ENCODE results near the gene NVL. TPM values are rescaled to one million over a fixed set of nuclear protein-coding genes. Genes with fewer than 3 reads are reported as not detected.

The NVL gene
- total and polyA plus RNA-seq, 3 experiments from 2014 or later = 23.0 to 46.5 (median 41.6) TPM

GRCh38 chr1:224188286-224188685, 141.7 kb downstream of the NVL start:
- CTCF ChIA-PET = no interaction called here
- POLR2A ChIA-PET = no interaction called here
- no peak for DNase-seq
- Histone ChIP-seq H3K4me1 (ENCODE audit: insufficient read depth, low read length) (peaks cover 33% of the 10 kb centered on the region), H3K4me3 (ENCODE audit: low read length) (no peak overlapping the region), H3K9me3 (ENCODE audit: low read length) (no peaks in the 10 kb centered on the region), H3K27me3 (ENCODE audit: insufficient read depth, low read length, poor library complexity, severe bottlenecking) (no peaks in the 10 kb centered on the region), H3K36me3 (ENCODE audit: insufficient read depth, low read length) (peaks cover 9% of the 10 kb centered on the region), H3K27ac (ENCODE audit: low read depth, low read length) (no peak overlapping the region)
- H3K27ac Mint-ChIP-seq = peak overlapping the region in 7 of 8 donors; percentile 53 to 82 (median 68)
- peaks cover 0 to 52% (median 15%) of the 10 kb centered on the region in 3 donors for H3K36me3 Mint-ChIP-seq
- peaks cover 0 to 3% (median 0%) of the 10 kb centered on the region in 5 donors for H3K9me3 Mint-ChIP-seq
- H3K4me3 Mint-ChIP-seq = peak overlapping the region; percentile 2 to 65 (median 54)
- peaks cover 40 to 66% (median 55%) of the 10 kb centered on the region in 3 donors for H3K4me1 Mint-ChIP-seq
- H3K27me3 Mint-ChIP-seq = no peaks in the 10 kb centered on the region

GRCh38 chr1:224185208-224185607, 144.8 kb downstream of the NVL start:
- Histone ChIP-seq H3K4me1 (ENCODE audit: insufficient read depth, low read length) (peaks cover 43% of the 10 kb centered on the region), H3K27ac (ENCODE audit: low read depth, low read length) (no peak overlapping the region), H3K4me3 (ENCODE audit: low read length) (no peak overlapping the region), H3K9me3 (ENCODE audit: low read length) (no peaks in the 10 kb centered on the region), H3K36me3 (ENCODE audit: insufficient read depth, low read length) (peaks cover 8% of the 10 kb centered on the region), H3K27me3 (ENCODE audit: insufficient read depth, low read length, poor library complexity, severe bottlenecking) (no peaks in the 10 kb centered on the region)
- ChIA-PET POLR2A (no interaction called here), CTCF (no interaction called here)
- no peak for DNase-seq
- Mint-ChIP-seq H3K9me3 (peaks cover 0 to 3% (median 0%) of the 10 kb centered on the region in 5 donors), H3K27ac (peak overlapping the region in 6 of 8 donors; percentile 71 to 95 (median 90)), H3K4me1 (peaks cover 51 to 73% (median 71%) of the 10 kb centered on the region in 3 donors), H3K36me3 (peaks cover 0 to 40% (median 10%) of the 10 kb centered on the region in 3 donors), H3K27me3 (no peaks in the 10 kb centered on the region), H3K4me3 (peak overlapping the region; percentile 87 to 94 (median 89))

GRCh38 chr1:224183591-224184312, 146.2 kb downstream of the NVL start:
- CTCF ChIA-PET = interaction anchor here (1.0 to 2.6 kb wide), 3 partner anchors 9 to 67 kb away, joined by 4 to 8 read pairs (median 4); no protein-coding TSS in a partner anchor
- DNase-seq = peak; percentile 34 to 71 (median 60)
- peaks cover 40% of the 10 kb centered on the region for H3K4me1 ChIP-seq (ENCODE audit: insufficient read depth, low read length)
- peaks cover 0 to 3% (median 0%) of the 10 kb centered on the region in 5 donors for H3K9me3 Mint-ChIP-seq
- no peaks in the 10 kb centered on the region for H3K27me3 Mint-ChIP-seq
- peak overlapping the region; percentile 87 for H3K4me3 ChIP-seq (ENCODE audit: low read length)
- POLR2A ChIA-PET = interaction anchor here (1.2 to 1.5 kb wide), 2 partner anchors 67 to 70 kb away, joined by 5 read pairs; partner anchors contain the start of gene FBXO28
- no peaks in the 10 kb centered on the region for H3K27me3 ChIP-seq (ENCODE audit: insufficient read depth, low read length, poor library complexity, severe bottlenecking)
- peak overlapping the region; percentile 81 for H3K27ac ChIP-seq (ENCODE audit: low read depth, low read length)
- H3K9me3 ChIP-seq (ENCODE audit: low read length) = no peaks in the 10 kb centered on the region
- H3K36me3 ChIP-seq (ENCODE audit: insufficient read depth, low read length) = no peaks in the 10 kb centered on the region
- peaks cover 0 to 31% (median 7%) of the 10 kb centered on the region in 3 donors for H3K36me3 Mint-ChIP-seq
- H3K4me1 Mint-ChIP-seq = peaks cover 42 to 60% (median 58%) of the 10 kb centered on the region in 3 donors
- H3K27ac Mint-ChIP-seq = peak overlapping the region; percentile 88 to 97 (median 92)
- peak overlapping the region; percentile 87 to 94 (median 89) for H3K4me3 Mint-ChIP-seq

GRCh38 chr1:224182866-224183590, 146.9 kb downstream of the NVL start, which contains the start of gene DEGS1:
DEGS1 (plus strand) TSS chr1:224183240; CDS start chr1:224183337, 97 bp downstream.
- Histone ChIP-seq H3K27me3 (ENCODE audit: insufficient read depth, low read length, poor library complexity, severe bottlenecking) (no peaks in the 10 kb centered on the region), H3K4me3 (ENCODE audit: low read length) (peak within 1 kb of the TSS; percentile 87), H3K9me3 (ENCODE audit: low read length) (no peaks in the 10 kb centered on the region), H3K27ac (ENCODE audit: low read depth, low read length) (peak within 1 kb of the TSS; percentile 81), H3K36me3 (ENCODE audit: insufficient read depth, low read length) (no peaks in the 10 kb centered on the region), H3K4me1 (ENCODE audit: insufficient read depth, low read length) (peaks cover 40% of the 10 kb centered on the region)
- ChIA-PET CTCF (interaction anchor here (0.6 to 2.6 kb wide), 6 partner anchors 10 to 484 kb away, joined by 3 to 8 read pairs (median 4); no protein-coding TSS in a partner anchor), POLR2A (interaction anchor here (0.6 to 1.5 kb wide), 10 partner anchors 14 to 470 kb away, joined by 3 to 5 read pairs (median 4); partner anchors contain the start of genes CAPN2, FBXO28, NVL and TP53BP2)
- no peaks in the 10 kb centered on the region for H3K9me3 Mint-ChIP-seq
- H3K27me3 Mint-ChIP-seq = no peaks in the 10 kb centered on the region
- H3K27ac Mint-ChIP-seq = peak within 1 kb of the TSS; percentile 90 to 98 (median 94)
- peak; percentile 77 to 90 (median 84) for DNase-seq
- peaks cover 0 to 26% (median 2%) of the 10 kb centered on the region in 3 donors for H3K36me3 Mint-ChIP-seq
- H3K4me1 Mint-ChIP-seq = peaks cover 36 to 54% (median 52%) of the 10 kb centered on the region in 3 donors
- H3K4me3 Mint-ChIP-seq = peak within 1 kb of the TSS; percentile 87 to 95 (median 92)

DNA sequence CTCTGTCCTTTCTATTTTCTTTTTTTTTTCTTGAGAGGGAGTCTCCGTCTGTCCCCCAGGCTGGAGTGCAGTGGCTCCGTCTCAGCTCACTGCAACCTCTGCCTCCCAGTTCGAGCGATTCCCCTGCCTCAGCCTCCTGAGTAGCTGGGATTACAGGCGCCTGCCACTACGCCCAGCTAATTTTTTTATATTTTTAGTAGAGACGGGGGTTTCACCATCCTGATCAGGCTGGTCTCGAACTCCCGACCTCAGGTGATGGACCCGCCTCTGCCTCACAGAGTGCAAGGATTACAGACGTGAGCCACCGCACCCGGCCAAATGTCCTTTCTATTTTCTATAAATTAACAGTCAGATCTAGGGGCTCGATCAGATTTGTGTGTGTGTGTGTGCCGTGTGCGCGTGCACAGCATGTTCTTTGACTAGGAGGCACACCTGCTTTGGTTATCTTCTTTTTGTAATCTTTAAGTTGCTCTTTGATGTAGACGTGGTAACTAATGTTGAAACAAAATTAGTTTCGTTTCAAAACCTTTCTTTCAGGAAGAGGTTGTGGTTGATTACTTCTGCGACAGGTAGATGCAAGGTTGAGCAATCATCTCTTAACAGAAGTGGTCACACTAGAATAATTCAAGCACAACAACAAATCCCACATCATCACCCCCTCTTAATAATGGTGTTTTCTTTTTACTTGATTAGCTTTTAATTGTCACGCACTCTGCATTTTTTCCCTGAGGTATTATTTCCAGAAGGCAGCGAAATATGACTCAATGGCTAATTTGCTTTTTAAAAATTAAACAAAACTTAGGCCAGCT, 147.7 kb downstream of the NVL start:
- Histone ChIP-seq H3K36me3 (ENCODE audit: insufficient read depth, low read length) (no peaks in the 10 kb centered on the region), H3K27ac (ENCODE audit: low read depth, low read length) (peak overlapping the region; percentile 81), H3K4me1 (ENCODE audit: insufficient read depth, low read length) (peaks cover 36% of the 10 kb centered on the region), H3K4me3 (ENCODE audit: low read length) (peak overlapping the region; percentile 87), H3K27me3 (ENCODE audit: insufficient read depth, low read length, poor library complexity, severe bottlenecking) (no peaks in the 10 kb centered on the region), H3K9me3 (ENCODE audit: low read length) (no peaks in the 10 kb centered on the region)
- Mint-ChIP-seq H3K4me3 (peak overlapping the region; percentile 83 to 95 (median 91)), H3K36me3 (peaks cover 0 to 24% (median 2%) of the 10 kb centered on the region in 3 donors), H3K27ac (peak overlapping the region; percentile 86 to 98 (median 94)), H3K4me1 (peaks cover 32 to 51% (median 47%) of the 10 kb centered on the region in 3 donors), H3K27me3 (no peaks in the 10 kb centered on the region), H3K9me3 (no peaks in the 10 kb centered on the region)
- peak; percentile 24 to 81 (median 68) for DNase-seq
- CTCF ChIA-PET = interaction anchor here (0.6 to 2.6 kb wide), 6 partner anchors 9 to 484 kb away, joined by 3 to 8 read pairs (median 4); no protein-coding TSS in a partner anchor
- POLR2A ChIA-PET = interaction anchor here (0.6 to 1.5 kb wide), 10 partner anchors 13 to 469 kb away, joined by 3 to 5 read pairs (median 4); partner anchors contain the start of genes CAPN2, FBXO28, NVL and TP53BP2

GRCh38 chr1:224181453-224181810, 148.5 kb downstream of the NVL start:
- H3K36me3 ChIP-seq (ENCODE audit: insufficient read depth, low read length) = no peaks in the 10 kb centered on the region
- Mint-ChIP-seq H3K9me3 (no peaks in the 10 kb centered on the region), H3K4me3 (peak overlapping the region in 6 of 7 donors; percentile 83 to 95 (median 92)), H3K36me3 (peaks cover 0 to 21% (median 2%) of the 10 kb centered on the region in 3 donors), H3K27ac (peak overlapping the region; percentile 86 to 98 (median 94)), H3K27me3 (no peaks in the 10 kb centered on the region), H3K4me1 (peaks cover 27 to 45% (median 39%) of the 10 kb centered on the region in 3 donors)
- H3K27ac ChIP-seq (ENCODE audit: low read depth, low read length) = no peak overlapping the region
- CTCF ChIA-PET = interaction anchor here (0.6 to 2.6 kb wide), 3 partner anchors 8 to 65 kb away, joined by 3 to 8 read pairs (median 3); no protein-coding TSS in a partner anchor
- POLR2A ChIA-PET = no interaction called here
- H3K9me3 ChIP-seq (ENCODE audit: low read length) = no peaks in the 10 kb centered on the region
- H3K4me3 ChIP-seq (ENCODE audit: low read length) = no peak overlapping the region
- H3K27me3 ChIP-seq (ENCODE audit: insufficient read depth, low read length, poor library complexity, severe bottlenecking) = no peaks in the 10 kb centered on the region
- no peak for DNase-seq
- H3K4me1 ChIP-seq (ENCODE audit: insufficient read depth, low read length) = peaks cover 31% of the 10 kb centered on the region
